Measurements from ENCODE around the gene CD40.

Gene CD40

GRCh38 chr20:46175127-46175494, 57.0 kb downstream of the CD40 start:
- no peak for DNase-seq

DNA sequence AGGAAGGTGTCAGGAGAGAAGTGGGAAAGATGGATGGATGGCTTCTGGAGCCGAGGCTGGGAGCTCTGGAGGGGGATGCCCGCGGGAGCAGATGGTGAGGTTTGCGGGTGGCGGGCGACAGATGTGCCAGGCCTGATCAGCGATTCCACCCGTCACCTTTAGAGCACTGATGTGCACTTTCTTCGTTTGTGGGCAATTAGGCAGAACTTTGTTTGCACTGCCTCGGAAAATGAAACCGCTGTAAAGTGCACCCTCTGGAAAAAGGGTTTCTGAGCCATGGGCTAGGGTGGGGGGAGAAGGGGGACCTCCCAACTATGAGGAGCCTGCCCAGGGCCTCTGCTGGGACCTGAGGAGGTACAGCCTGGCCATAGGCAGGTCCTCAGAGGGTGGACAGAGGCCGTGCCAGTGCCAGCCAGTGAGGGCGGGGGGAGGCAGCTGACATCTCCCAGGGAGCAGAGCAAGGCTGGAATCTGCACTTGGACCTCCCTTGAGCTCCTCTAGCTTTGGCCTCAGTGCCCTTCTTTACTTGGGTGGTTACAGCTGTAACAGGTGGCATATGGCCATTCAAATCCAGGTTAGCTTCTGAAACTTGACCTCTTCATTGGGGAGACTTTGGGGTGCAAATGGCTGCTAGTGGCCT, 58.7 kb downstream of the CD40 start:
- no peak for DNase-seq

- DNase-seq, result no peak
Observed at GRCh38 chr20:46177768-46178167, 59.7 kb downstream of the CD40 start.

DNA sequence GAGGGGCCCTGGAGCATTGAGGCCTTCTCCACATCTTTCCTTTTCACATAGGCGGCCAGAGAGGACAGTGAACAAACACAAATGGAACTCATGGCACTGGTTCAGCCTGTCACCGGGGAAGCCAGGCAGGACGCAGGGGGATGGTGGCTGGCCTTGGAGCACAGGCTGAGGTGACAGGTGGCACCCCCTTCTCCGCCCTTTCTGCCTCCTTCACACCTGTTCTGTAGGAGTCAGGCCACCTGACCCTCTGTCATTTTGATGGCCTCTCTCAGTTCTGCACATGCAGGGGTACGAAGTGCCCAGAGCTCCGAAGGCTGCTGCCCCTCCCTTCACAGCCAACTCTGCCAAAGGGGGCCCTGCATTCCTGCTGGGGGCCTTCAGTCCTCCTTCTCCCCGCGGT, 60.8 kb downstream of the CD40 start:
- DNase-seq, result no peak
